HuH-7 (cell line): ENCODE measurements around the gene CLCN3.
A peak's percentile ranks its signal among the peaks of the same experiment; 100 is the strongest.
"Not testable (repeated sequence)": the region's sequence is repeated elsewhere in the genome, so short reads cannot be mapped to it uniquely, and the experiment has no call there.

ENCODE experiments used
- DNase-seq: peaks from one replicate; pipeline ENCODE4 v3.0.0; 2011; ENCODE audit warnings: low spot score

The CLCN3 gene

GRCh38 chr4:169707958-169708643, 87.7 kb downstream of the CLCN3 start:
- no peak for DNase-seq

- DNase-seq, result no peak
Observed at GRCh38 chr4:169715826-169716225, 95.4 kb downstream of the CLCN3 start.

GRCh38 chr4:169716677-169717076, 96.3 kb downstream of the CLCN3 start:
- no peak for DNase-seq

- DNase-seq, result no peak
Observed at GRCh38 chr4:169720529-169720928, 100.2 kb downstream of the CLCN3 start.

- peak; percentile 37 for DNase-seq
Observed at GRCh38 chr4:169723207-169723965, 103.0 kb downstream of the CLCN3 start.

- DNase-seq, result no peak
Observed at GRCh38 chr4:169724260-169724659, 103.9 kb downstream of the CLCN3 start.

- no peak for DNase-seq
Observed at GRCh38 chr4:169727616-169728015, 107.2 kb downstream of the CLCN3 start.

GRCh38 chr4:169730564-169730963, 110.2 kb downstream of the CLCN3 start:
- no peak for DNase-seq

- DNase-seq, result not testable (repeated sequence)
Observed at GRCh38 chr4:169738604-169739003, 118.2 kb downstream of the CLCN3 start.

- DNase-seq, result no peak
Observed at GRCh38 chr4:169741569-169741968, 121.2 kb downstream of the CLCN3 start.

- DNase-seq, result no peak
Observed at GRCh38 chr4:169744601-169745000, 124.2 kb downstream of the CLCN3 start.

GRCh38 chr4:169745291-169745690, 124.9 kb downstream of the CLCN3 start:
- DNase-seq, result no peak

GRCh38 chr4:169756971-169757574, 136.7 kb downstream of the CLCN3 start:
- DNase-seq, result no peak

GRCh38 chr4:169757575-169758184, 137.3 kb downstream of the CLCN3 start, which contains the start of gene HPF1:
TSS of gene HPF1 (minus strand) at chr4:169757944. CDS start at chr4:169757877, 67 bp downstream.
- peak; percentile 92 for DNase-seq

- no peak for DNase-seq
Observed at GRCh38 chr4:169758401-169758962, 138.1 kb downstream of the CLCN3 start.

- no peak for DNase-seq
Observed at GRCh38 chr4:169761846-169762245, 141.5 kb downstream of the CLCN3 start.

GRCh38 chr4:169765835-169766234, 145.5 kb downstream of the CLCN3 start:
- no peak for DNase-seq

- DNase-seq, result no peak
Observed at GRCh38 chr4:169766741-169767140, 146.4 kb downstream of the CLCN3 start.

GRCh38 chr4:169768385-169768784, 148.0 kb downstream of the CLCN3 start:
- DNase-seq, result no peak

GRCh38 chr4:169770416-169770815, 150.0 kb downstream of the CLCN3 start:
- DNase-seq, result no peak

GRCh38 chr4:169771556-169772080, 151.2 kb downstream of the CLCN3 start:
- DNase-seq, result not testable (repeated sequence)
